Vagina (tissue), 2 donors: ENCODE data around the gene FAM162A. TPM values are rescaled to one million over a fixed set of nuclear protein-coding genes. Genes with fewer than 3 reads are reported as not detected.
"Not testable (repeated sequence)": the region's sequence is repeated elsewhere in the genome, so short reads cannot be mapped to it uniquely, and the experiment has no call there.

Experiments
- DNase-seq, 2 donors: peaks; one replicate each; pipeline ENCODE4 v3.0.0-alpha.2; 2017; ENCODE audit errors: extremely low spot score in 2 of 2
- H3K27ac ChIP-seq: fragments of 200-600 bp; sonication (generic); one replicate; pipeline ENCODE4 v1.5.1; 2019
- H3K27me3 ChIP-seq: fragments of 200-600 bp; sonication (generic); one replicate; pipeline ENCODE4 v1.5.1; 2019
- H3K36me3 ChIP-seq, 2 donors: fragments of 200-600 bp; sonication (generic); one replicate each; pipeline ENCODE4 v1.5.1; 2017 to 2019
- H3K4me1 ChIP-seq: fragments of 200-600 bp; sonication (generic); one replicate; pipeline ENCODE4 v1.5.1; 2019
- H3K4me3 ChIP-seq, 2 donors: fragments of 200-600 bp; sonication (generic); 1 replicate in 1 of 2; 2 replicates in 1 of 2; pipeline ENCODE4 v1.5.1; 2016 to 2019
- H3K9me3 ChIP-seq: fragments of 200-600 bp; sonication (generic); one replicate; pipeline ENCODE4 v1.5.1; 2019
- CTCF ChIP-seq, 3 experiments: fragments of 450-650 bp in 2 of 3; fragments of 200-600 bp in 1 of 3; sonication (generic) in 1 of 3; IDR thresholded peaks; one replicate each; pipeline ENCODE4 v1.5.1; 2017 to 2019; ENCODE audit warnings: antibody characterized with exemption in 3 of 3, mild to moderate bottlenecking in 2 of 3, moderate library complexity in 2 of 3
- POLR2A ChIP-seq, 2 donors: fragments of 450-650 bp; IDR thresholded peaks; one replicate each; pipeline ENCODE4 v1.6.1; 2017; ENCODE audit warnings: antibody characterized with exemption in 2 of 2, mild to moderate bottlenecking in 2 of 2, moderate library complexity in 2 of 2
- POLR2AphosphoS5 ChIP-seq, 2 donors: sonication (generic); formaldehyde crosslinking; IDR thresholded peaks; one replicate each; pipeline ENCODE4 v1.9.0; 2017; ENCODE audit warnings: antibody characterized with exemption in 2 of 2, mild to moderate bottlenecking in 2 of 2, low read depth in 1 of 2; ENCODE audit not compliant: insufficient read depth in 1 of 2
- intact Hi-C: fragments of 100-400 bp; cut with DNase I; formaldehyde crosslinking; loops from one replicate; pipeline ENCODE4 v1.15.1; 2023
- total RNA-seq: library from RNA; depleted of rRNA; stranded (reverse); fragments of >200 nt; gene quantifications from one replicate; pipeline ENCODE4 v1.2.3, GENCODE V29; 2016

Gene FAM162A
- total RNA-seq, 1 donor from 2014 or later: 29.7 TPM

DNA sequence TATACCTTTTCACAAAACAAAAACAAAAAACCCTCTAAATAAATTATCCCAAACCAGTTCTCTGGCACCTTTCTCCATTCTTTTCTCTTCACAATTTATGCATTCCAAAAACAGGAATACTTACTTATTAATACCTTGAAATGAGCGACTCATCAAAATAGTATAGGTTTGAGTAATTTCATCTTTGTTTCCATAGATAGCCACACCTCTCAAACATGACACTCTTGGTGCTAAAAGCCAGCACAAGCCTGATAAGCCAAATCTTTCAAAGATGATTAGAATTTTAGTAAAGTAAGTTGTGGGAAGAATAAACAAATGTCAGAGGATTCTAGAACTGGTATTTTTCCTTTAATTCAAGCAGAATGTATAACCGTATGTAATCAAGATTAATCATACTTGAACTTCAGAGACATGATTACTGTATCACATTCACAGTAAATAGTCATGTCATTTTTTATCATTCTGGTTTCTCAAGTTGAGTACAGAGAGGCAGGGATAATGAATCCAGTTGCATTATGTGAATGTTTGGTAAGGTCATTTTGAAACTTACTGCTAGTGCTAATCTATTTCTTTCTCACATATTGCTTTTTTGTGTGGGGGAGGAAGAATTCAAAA, 44.0 kb downstream of the FAM162A start:
- Histone ChIP-seq H3K27ac (no peak overlapping the region), H3K27me3 (no peaks in the 10 kb centered on the region), H3K4me1 (no peaks in the 10 kb centered on the region), H3K4me3 (no peak overlapping the region), H3K9me3 (no peaks in the 10 kb centered on the region), H3K36me3 (peaks cover 0 to 53% of the 10 kb centered on the region in 2 donors)
- DNase-seq: no peak
- TF ChIP-seq POLR2AphosphoS5 (IDR thresholded peaks at IDR 0.05; ENCODE audit: insufficient read depth in 1 of 2, low read depth in 1 of 2) (no peak), CTCF (IDR thresholded peaks at IDR 0.05) (no peak), POLR2A (IDR thresholded peaks at IDR 0.05) (no peak)
- intact Hi-C loops: no loop called here

GRCh38 chr3:122430371-122430770, 46.4 kb downstream of the FAM162A start:
- peaks cover 0 to 55% of the 10 kb centered on the region in 2 donors for H3K36me3 ChIP-seq
- H3K4me1 ChIP-seq: no peaks in the 10 kb centered on the region
- no peaks in the 10 kb centered on the region for H3K9me3 ChIP-seq
- no peaks in the 10 kb centered on the region for H3K27me3 ChIP-seq
- no peak overlapping the region for H3K4me3 ChIP-seq
- intact Hi-C loops: no loop called here
- TF ChIP-seq POLR2AphosphoS5 (IDR thresholded peaks at IDR 0.05; ENCODE audit: insufficient read depth in 1 of 2, low read depth in 1 of 2): no peak
- TF ChIP-seq POLR2A (IDR thresholded peaks at IDR 0.05): no peak
- no peak for TF ChIP-seq CTCF (IDR thresholded peaks at IDR 0.05)
- DNase-seq: no peak
- no peak overlapping the region for H3K27ac ChIP-seq

DNA sequence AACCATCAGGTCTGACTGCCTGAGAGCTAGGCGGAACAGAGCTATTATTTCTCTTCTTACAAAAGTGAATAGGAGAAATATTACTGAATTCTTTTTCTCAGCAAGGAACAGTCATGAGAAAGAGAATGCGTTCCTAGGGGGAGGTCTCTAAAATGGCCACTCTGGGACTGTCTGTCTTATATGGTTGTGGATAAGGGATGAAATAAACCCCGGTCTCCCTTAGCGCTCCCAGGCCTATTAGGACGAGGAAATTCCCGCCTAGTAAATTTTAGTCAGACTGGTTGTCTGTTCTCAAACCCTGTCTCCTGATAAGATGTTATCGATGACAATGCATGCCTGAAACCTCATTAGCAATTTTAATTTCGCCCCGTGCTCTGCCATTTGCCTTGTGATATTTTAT, 52.0 kb downstream of the FAM162A start:
- DNase-seq: no peak
- peaks cover 0 to 77% of the 10 kb centered on the region in 2 donors for H3K36me3 ChIP-seq
- no peaks in the 10 kb centered on the region for H3K27me3 ChIP-seq
- TF ChIP-seq POLR2A (IDR thresholded peaks at IDR 0.05) (no peak), CTCF (IDR thresholded peaks at IDR 0.05) (no peak), POLR2AphosphoS5 (IDR thresholded peaks at IDR 0.05; ENCODE audit: insufficient read depth in 1 of 2, low read depth in 1 of 2) (no peak)
- H3K4me1 ChIP-seq: no peaks in the 10 kb centered on the region
- intact Hi-C loops: no loop called here
- H3K9me3 ChIP-seq: no peaks in the 10 kb centered on the region
- no peak overlapping the region for H3K4me3 ChIP-seq
- H3K27ac ChIP-seq: no peak overlapping the region

GRCh38 chr3:122443090-122443489, 59.1 kb downstream of the FAM162A start:
- intact Hi-C loops: no loop called here
- H3K36me3 ChIP-seq: peaks cover 0 to 65% of the 10 kb centered on the region in 2 donors
- no peak for DNase-seq

DNA sequence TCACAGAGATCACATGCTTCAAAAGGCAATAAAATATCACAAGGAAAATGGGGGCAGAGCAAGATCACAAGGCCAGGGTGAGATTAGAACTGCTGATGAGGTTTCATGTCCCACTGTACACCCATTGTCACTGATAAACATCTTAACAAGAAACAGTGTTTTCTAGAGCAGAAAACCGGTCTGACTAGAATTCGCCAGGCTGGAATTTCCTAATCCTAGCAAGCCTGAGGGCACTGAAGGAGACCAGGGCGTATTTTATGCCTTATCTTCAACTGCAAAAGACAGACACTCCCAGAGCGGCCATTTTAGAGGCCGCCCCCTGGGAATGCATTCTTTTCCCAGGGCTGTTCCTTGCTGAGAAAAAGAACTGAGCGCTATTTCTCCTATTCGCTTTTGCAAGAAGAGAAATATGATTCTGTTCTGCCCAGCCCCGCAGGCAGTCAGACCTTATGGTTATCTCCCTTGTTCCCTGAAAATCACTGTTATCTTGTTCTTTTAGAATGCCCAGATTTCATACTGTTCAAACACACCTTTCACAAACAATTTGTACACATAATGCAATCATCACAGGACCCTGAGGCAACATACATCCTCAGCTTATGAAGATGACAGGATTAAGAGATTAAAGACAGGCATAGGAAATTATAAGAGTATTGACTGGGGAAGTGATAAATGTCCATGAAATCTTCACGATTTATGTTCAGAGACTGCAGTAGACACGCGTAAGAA, 59.9 kb downstream of the FAM162A start:
- DNase-seq, H3K4me3 ChIP-seq, H3K9me3 ChIP-seq, H3K4me1 ChIP-seq, H3K27me3 ChIP-seq, intact Hi-C loops, H3K27ac ChIP-seq: not testable (repeated sequence)
- H3K36me3 ChIP-seq: peaks cover 0 to 65% of the 10 kb centered on the region in 2 donors

More at GRCh38 chr3:122443090-122443489, 59.1 kb downstream of the FAM162A start:
- Histone ChIP-seq H3K27me3 (no peaks in the 10 kb centered on the region), H3K9me3 (no peaks in the 10 kb centered on the region), H3K27ac (no peak overlapping the region), H3K4me3 (no peak overlapping the region), H3K4me1 (no peaks in the 10 kb centered on the region)
- TF ChIP-seq CTCF (IDR thresholded peaks at IDR 0.05) (no peak), POLR2AphosphoS5 (IDR thresholded peaks at IDR 0.05; ENCODE audit: insufficient read depth in 1 of 2, low read depth in 1 of 2) (no peak), POLR2A (IDR thresholded peaks at IDR 0.05) (no peak)

- DNase-seq, H3K4me1 ChIP-seq, H3K4me3 ChIP-seq, H3K27ac ChIP-seq, H3K9me3 ChIP-seq, intact Hi-C loops, H3K27me3 ChIP-seq: not testable (repeated sequence)
- H3K36me3 ChIP-seq: peaks cover 0 to 65% of the 10 kb centered on the region in 2 donors
Measured at GRCh38 chr3:122444491-122444887, 60.5 kb downstream of the FAM162A start.

GRCh38 chr3:122448218-122448617, 64.2 kb downstream of the FAM162A start:
- H3K9me3 ChIP-seq, H3K27ac ChIP-seq, H3K27me3 ChIP-seq, intact Hi-C loops, H3K4me3 ChIP-seq, DNase-seq, H3K4me1 ChIP-seq: not testable (repeated sequence)
- H3K36me3 ChIP-seq: peaks cover 0 to 65% of the 10 kb centered on the region in 2 donors
